Frontal cortex (tissue), 4 donors: ENCODE results near the gene PTPRU. TPM values are rescaled to one million over a fixed set of nuclear protein-coding genes. Genes with fewer than 3 reads are reported as not detected.

ENCODE experiments used
- DNase-seq, 2 donors: peaks; one replicate each; pipeline ENCODE4 v3.0.0; 2012; ENCODE audit warnings: low spot score in 2 of 2
- FAIRE-seq: peaks from 2 replicates; lab custom pipeline; 2012; peaks lifted over from hg19 to GRCh38; lab: Jason Lieb, UNC
- total RNA-seq: library from RNA; depleted of rRNA; stranded (reverse); fragments of >200 nt; gene quantifications from one replicate; pipeline ENCODE4 v1.2.3, GENCODE V29; 2014
- donor health status: control.
- donor health status: control.
- donor health status: control.

Gene PTPRU
- total RNA-seq, 1 donor from 2014 or later, result 30.2 TPM

DNA sequence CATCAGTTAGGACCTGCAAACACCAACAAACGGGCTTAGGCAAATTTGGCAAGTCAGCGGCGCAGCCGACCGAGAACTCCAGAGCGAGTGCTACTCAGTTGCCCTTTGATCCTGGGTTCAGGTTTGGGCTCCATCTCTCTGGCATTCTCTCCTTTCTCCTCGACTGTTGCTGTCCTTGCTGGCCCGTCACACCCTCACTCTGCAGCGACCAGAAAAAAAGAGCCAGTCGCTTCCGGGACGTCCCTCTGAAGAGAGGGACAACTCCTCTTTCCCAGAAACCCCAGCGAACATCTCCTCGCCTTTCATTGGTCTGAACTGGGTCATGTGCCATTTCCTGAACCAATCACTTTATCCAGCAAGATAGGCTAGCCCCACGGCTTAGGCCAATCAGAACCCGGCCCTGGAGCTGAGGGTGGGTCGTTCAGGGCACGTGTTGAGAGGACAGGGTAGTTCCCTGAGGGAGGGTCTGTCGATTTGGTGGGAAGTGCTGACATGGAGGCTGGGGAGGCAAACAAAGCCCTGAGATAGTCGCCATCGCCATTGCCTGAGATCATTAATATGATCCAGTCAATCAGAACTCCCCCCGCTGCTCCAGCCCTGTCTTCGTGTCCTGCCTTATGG lies 113.7 kb downstream of the PTPRU start:
- FAIRE-seq (no peak), DNase-seq (no peak)

DNA sequence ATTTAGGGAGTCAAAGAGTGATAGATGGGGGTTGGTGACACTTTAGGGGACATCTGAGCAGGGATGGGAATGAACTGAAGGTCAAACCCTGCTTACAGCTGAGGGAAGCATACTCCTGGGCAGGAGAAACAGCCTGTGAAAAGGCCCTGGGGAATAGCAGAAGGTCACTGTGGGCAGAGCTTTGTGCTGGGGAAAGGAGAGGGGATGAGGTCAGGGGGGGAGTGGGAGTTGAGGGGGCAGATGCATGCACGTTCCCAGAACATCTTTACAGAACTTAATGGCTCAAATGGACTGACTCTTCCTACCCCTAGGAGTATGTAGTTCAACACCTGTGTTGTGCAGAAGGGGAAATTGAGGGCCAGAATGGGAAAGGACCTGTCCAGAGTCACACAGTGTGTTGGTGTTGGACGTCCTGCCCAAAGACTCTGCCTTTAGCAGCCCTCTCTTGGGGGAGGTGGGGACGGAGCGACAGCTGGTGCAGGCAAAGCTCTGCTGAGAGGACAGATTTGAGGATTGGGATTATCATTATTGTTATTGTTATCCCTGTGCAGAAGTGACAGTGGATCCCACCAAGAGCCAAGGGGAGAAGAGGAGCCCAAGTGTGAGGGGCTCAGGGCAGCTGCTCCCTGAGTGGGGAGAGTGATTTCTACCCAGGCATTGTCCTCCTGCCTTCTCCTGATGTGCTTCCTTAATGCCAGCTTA lies 116.5 kb downstream of the PTPRU start:
- FAIRE-seq (no peak), DNase-seq (no peak)

DNA sequence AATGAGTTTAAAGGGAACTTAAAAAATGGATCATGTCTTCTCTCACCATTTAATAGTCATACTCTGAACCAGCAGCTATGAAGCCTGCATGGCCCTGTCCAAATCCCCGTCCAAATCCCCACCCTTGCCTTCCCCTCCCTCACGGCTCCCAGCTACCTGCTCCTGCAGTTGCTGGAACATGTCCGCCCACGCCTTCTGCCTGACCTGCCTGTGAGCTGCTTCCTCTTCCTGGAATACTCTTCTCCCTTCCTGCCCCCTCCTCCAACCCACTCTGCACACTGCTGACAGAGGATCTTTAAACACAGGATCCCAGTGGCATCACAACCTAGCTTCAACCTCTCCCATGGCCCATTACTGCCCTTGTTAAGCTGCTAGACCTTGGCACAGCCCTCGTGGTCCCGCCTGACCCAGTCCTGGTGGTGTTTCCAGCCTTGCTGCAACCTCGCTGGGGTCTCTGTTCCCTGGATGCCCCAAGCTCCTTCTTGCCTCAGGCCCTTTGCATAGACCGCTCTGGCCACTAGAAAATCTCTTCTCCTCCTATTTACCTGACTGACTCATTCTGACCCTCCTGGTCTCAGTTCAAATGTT lies 118.3 kb downstream of the PTPRU start:
- no peak for FAIRE-seq

DNA sequence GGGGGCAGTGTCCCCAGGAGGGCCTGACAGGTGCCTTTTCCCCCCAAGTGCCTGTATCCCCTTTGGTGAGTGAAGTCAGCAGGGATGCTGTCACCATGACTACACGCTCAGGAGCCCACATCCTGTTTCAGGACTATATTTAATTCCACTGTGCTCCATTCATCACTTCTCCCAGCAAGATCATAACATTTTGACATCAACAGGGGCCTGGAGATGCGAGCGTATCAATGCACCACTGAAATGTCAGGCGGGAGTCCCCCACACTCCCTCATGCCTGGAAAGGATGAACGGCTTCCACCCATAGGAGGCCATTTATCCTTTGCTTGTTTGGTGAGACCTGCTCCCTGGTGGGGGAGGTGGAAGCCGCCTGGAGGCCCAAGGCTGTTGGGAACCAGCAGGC lies 119.1 kb downstream of the PTPRU start:
- FAIRE-seq, result no peak
- DNase-seq, result no peak

More for the DNA sequence above, 118.3 kb downstream of the PTPRU start:
- DNase-seq, result no peak

DNA sequence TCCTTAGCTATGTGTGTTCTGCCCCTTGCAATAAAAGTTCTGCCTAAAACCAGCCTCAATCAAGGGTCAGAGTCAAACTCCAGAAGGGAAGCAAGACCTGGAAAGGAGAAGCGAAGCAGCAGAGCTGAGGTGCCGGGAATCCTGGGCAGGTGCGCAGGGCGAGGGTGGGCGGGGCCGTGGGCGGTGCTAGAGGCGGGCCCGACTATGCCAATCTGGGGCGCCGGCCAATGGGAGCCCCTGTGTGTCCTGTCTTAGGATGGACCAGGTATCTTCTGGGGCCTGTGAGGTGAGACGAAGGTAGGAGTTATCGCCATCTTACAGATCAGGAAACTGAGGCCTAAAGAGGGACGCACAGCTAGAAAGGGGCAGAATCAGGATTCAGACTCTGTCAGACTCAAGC lies 120.3 kb downstream of the PTPRU start:
- FAIRE-seq (no peak), DNase-seq (no peak)

DNA sequence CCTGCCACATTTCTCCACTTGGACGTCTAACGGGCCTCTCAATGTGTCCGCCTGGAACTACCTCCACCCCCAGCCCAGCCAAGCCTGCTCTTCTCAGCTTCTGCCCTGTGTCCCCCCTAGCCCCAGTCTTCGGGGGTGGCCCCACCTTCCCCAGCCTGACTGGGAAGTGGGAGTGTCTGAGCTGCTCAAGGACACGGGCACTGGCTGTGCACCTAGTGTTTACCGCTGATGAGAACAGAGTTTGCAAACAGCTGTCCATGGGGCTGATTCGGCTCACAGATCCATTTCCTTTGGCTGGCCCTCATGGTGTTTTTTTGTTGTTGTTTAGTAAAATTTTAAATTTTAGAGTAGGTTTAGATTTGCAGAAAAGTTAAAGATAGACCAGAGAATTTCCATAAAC lies 121.1 kb downstream of the PTPRU start:
- no peak for DNase-seq
- no peak for FAIRE-seq

DNA sequence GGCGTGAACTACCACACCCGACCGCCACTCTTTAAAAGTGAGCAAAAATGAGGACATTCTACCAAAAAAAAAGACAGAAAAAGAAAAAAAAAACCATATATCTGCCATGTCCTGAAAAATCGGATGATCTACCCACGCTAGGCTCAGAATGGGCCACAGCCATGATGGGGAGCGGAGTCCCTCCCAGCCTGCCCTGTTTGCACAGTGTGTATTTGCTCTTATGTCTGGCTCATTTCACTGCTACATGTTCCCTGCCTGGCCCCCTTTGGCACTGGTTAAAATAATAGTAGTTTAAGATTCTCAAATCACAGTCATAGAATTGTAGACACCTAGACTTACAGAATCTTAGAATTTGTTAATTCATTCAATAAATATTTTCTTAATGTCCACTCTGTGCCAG lies 121.9 kb downstream of the PTPRU start:
- FAIRE-seq, result no peak
- no peak for DNase-seq

DNA sequence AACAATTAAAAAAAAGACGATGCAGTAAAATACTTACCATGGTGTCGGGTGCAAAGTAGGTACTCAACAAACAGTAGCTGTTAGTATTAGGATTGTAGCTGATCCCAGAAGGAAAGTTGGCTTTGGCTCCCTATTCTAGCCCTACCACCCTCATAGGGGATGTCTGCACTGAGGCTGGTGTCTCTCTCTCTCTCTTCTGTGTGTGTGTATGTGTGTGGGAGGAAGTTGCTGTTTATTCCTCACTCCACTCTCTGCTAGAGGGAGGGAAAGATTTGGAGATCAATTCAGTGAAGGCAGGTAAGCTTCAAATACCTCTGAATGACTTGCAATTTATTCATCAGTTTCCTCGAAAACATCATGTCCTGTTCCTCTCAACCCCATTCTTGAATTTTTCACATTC lies 124.4 kb downstream of the PTPRU start:
- FAIRE-seq (no peak), DNase-seq (no peak)

DNA sequence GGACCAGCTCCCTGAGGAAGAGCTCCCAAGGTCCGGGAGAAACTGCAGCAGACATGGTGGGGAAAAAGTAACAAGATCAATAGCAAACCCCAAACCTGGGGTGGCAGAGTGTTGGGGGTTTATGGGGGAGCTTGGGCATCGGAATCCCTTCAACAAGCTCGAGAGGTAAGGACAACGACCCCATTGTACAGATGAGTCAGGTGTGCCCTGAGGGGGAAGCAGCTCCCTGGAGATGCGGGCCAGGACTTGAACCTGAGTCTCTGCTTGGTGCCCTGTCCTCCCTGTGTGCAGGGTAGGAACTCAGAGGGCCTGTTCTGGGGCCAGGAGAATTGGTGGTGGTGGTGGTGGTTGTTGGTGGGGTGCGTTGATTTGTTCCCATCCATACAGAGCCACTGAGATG lies 125.4 kb downstream of the PTPRU start:
- FAIRE-seq, result no peak
- DNase-seq, result no peak

DNA sequence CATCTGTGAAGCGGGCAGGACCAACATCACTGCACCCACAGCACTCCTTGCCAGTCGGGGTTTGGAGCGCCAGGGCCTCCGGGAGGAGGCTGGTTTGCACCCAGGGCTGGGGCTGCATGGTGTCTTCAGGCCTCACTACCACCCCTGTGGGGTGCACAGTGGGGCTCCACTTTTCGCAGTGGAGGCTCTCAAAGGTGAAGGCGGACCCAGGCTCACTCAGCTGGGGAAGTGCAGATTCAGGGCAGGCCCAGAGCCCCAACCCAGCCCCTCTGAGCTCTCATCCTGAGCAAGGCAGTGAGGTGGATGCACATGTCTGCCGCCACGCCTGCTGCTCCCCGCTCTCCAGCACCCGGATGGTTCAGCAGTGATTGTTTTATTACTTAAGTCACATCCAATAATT lies 125.8 kb downstream of the PTPRU start:
- no peak for FAIRE-seq

DNA sequence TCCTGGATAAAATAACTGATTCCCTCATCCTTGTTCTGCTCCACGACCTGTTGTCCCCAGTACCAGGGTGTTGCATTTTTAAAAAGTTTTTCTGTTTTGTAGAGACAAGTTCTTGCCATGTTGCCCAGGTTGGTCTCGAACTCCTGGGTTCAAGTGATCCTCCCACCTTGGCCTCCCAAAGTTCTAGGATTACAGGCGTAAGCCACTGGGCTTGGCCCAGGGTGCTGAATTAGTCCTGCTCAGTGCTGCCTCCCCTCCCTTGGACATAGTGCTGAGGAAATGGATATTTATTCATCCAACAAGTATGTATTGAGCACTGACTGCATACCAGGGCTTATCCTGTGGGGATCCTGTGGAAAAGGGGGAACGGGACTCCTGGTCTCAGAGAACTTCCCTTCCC lies 126.4 kb downstream of the PTPRU start:
- no peak for DNase-seq
- no peak for FAIRE-seq

More for the DNA sequence above, 125.8 kb downstream of the PTPRU start:
- DNase-seq, result no peak

DNA sequence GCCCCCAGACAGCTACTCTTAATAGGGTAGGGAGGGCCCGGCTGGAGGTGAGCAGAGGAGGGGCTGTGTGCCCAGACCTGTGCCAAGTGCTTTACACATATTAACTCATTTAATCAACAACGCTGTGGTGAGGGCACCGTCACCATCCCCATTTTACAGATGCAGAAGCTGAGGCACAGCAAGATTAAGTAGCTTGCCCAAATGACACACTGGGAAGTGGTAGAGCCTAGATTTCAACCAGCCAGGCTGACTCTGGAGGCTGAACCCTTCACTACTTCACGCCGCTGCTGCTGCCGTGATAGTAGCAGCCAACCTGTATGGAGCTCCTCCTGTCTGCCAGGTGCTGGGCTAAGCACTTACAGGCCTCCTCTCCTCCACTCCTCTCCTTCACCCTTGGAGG lies 127.2 kb downstream of the PTPRU start:
- no peak for DNase-seq
- no peak for FAIRE-seq

DNA sequence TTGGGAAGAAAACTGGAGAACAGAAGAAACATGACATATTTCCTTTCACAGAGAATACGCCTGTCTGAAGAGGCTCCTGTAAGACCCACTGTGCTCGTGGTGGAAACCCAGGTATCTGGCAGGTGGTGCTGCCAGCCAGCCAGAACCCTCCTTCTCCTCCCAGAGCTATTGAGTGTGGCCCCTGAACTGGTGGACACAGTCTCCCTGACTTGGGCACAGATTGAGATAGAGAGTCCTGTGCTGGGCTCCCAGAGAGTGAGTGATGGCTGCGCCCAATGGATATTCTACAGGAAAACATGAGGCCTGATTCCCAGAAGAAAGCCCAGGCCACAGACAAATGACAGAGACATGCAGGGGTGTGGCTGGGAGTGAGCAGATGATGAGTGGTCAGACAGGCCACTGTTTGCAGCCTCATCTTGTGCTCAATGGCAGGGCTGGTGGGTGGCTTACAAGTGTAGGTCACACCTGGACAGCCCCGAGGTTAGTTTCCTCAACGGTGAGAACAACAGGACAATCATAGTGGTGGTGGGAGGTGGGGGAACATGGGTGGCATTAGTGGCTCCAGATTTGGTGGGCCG lies 127.9 kb downstream of the PTPRU start:
- FAIRE-seq, result no peak
- DNase-seq, result no peak

DNA sequence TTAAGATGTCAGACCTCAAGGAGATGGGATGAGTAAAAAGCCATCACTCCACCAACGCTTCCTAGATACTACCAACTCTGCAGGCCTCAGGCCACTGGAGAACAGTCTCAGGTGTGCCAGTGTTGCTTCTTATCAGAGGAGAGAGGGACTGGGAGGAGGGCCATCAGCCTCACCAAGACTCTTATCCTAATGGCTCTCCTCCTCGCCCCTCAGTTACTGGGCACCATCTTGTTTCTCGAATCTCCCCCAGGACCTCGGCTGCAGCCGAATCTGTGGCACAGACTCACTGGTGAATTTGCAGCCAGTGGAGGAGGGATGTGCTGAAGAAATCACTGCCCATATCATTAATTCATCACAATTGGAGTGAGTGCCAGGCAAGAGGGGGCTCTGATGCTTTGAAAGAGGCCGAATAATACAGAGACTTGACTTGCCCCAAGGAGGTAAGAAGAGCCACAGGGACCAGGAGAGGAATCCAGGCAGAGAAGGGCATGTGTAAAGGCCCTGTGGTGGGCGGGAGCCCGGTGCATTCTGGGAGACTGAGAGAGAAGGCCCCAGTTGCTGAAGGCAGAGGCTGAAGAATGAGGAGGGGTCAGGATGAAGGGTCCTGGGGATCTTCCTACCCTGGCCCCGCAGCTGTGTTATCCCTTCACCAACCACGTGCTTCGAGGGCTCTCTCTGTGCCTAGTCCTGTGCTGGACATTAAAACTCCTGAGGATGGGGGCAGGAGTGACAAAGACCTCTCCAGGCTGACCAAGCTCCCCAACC lies 129.8 kb downstream of the PTPRU start:
- FAIRE-seq (no peak), DNase-seq (no peak)

DNA sequence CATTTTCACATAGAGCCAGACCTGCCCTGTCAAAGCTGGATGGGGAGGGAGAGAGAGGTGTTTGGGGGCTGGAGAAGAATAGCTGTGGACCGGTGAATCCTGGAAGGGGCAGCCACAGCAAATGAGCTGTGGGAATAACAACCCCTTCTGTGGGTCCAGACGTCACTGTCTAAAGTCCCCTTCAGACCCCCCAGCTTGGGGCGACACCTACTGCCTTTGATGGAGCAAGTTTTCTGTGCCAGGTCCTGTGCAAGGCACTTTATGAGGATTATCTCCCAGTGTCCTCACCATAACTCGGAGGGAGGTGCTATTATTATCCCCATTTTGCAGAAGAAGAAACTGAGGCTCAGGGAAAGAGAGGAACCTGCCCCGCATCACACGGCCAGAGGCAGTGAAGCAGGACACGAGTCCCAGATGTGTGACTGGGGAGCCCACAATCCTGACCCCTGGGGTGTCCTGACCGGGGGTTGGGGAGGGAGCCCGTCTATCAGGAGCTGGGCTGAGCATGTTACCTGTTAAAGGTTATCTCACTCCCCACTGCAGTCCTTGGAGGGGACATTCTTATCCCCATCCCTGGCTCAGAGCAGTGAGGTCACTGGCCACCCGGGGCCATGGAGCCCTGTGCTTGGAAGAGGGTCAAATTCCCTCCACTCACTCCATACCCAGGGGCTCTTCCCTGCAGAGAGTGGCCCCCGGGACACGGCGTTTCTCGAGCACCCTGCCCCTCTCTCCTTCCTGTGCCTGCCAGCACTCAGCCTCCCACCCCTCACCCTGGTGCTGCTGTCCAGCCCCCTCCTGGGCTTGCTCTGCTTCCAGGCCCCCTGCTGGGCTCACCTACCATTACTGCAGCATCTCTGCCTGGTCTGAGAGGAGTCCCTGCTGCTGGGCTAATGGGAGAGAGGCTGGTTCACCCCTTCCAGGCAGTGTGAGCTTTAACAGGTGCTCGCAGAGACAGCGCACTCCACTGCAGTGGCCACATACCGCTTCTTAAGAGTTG lies 132.9 kb downstream of the PTPRU start:
- DNase-seq (no peak), FAIRE-seq (no peak)

DNA sequence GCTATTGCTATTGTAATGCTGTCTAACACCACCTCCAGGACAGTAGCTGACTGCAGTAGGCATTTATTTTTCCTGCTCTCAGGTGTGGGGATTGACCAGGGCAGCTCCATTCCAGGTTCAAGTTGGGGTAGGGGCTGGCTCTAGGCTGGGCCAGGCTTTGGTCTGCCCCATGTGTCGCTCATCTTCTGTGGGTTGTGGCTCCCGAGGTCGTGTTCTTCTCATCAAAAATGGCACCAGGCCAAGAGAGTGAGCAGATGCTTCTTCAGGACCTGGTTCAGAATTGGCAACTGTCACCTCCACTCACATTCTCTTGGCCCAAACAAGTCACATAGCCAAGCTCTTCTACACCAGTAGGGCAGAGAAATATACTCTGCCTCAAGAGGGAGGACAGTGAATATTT lies 133.7 kb downstream of the PTPRU start:
- DNase-seq (no peak), FAIRE-seq (no peak)

DNA sequence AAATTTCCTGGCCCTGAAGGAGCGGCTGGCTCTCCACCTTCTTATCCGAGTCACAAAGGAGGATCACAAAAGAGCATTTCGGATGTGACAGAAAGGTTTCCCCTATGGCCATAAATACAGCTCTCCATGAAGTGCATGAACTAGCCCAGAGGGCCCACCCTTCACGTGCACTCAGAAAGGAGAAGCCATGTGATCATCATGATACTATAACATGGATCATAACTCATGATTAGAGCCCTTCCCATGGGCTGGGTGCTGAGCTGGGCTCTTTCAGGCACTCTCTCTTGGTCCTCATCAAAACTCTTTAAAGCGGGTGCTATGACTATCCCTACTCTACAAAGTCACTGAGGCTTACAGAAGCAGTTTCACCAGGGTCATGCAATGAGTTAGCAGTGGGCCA lies 135.0 kb downstream of the PTPRU start:
- FAIRE-seq, result no peak
- DNase-seq, result no peak

DNA sequence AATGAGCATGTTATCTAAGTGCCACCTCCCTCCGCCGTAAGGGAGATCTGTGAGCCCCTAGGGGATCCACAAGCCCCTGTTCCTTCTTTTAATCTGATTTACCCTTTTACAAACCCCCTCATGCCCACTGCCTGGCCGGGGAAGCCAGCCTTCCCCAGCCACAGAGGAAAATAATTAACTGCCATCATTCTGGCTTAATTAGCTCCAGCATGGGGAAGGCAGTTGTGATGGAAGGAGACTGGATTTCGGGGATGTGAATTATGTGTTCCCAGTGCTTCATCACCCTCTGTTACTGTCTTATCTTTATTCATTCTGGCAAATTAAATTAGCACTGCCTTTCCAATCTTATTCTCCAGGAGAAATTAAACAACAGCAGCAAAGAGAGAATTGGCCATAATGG lies 135.8 kb downstream of the PTPRU start:
- FAIRE-seq, result no peak
- no peak for DNase-seq
